Measurements from ENCODE around the gene NOTO. TPM values are rescaled to one million over a fixed set of nuclear protein-coding genes. Genes with fewer than 3 reads are reported as not detected.

The NOTO gene
- total and polyA plus RNA-seq, 2 donors from 2014 or later = not detected

GRCh38 chr2:73174941-73175662, 27.3 kb upstream of the NOTO start:
- peak overlapping the region in 2 of 3 donors; percentile 11 to 34 for H3K9ac ChIP-seq (ENCODE audit: low read length in 3 of 3)
- TF ChIP-seq CTCF (IDR thresholded peaks at IDR 0.05; ENCODE audit: borderline replicate concordance, extremely low read depth, insufficient read depth) = no peak
- H3K27ac ChIP-seq (ENCODE audit: low read depth in 2 of 2, low read length in 2 of 2) = no peak overlapping the region
- H3K36me3 ChIP-seq (ENCODE audit: control insufficient read depth in 2 of 3, insufficient read depth in 3 of 3, low read length in 3 of 3) = no peaks in the 10 kb centered on the region
- peaks cover 21% of the 10 kb centered on the region for H3K27me3 ChIP-seq (ENCODE audit: control insufficient read depth, insufficient read depth, low read length)
- intact Hi-C loops (cut with DNase I) = loop anchor here (5.0 kb wide), 1 partner anchor 278 kb away; no protein-coding TSS in a partner anchor
- H3K4me1 ChIP-seq (ENCODE audit: control insufficient read depth in 2 of 3, insufficient read depth in 2 of 3, low read depth in 1 of 3, low read length in 3 of 3) = peaks cover 0 to 14% (median 7%) of the 10 kb centered on the region in 3 donors
- H3K9me3 ChIP-seq (ENCODE audit: control insufficient read depth in 2 of 3, insufficient read depth in 1 of 3, low read length in 3 of 3) = no peaks in the 10 kb centered on the region
- peak overlapping the region in 1 of 3 donors; percentile 46 for H3K4me3 ChIP-seq (ENCODE audit: low read length in 3 of 3)
- FAIRE-seq (no peak), DNase-seq (peak in 1 of 5 donors; percentile 31)

DNA sequence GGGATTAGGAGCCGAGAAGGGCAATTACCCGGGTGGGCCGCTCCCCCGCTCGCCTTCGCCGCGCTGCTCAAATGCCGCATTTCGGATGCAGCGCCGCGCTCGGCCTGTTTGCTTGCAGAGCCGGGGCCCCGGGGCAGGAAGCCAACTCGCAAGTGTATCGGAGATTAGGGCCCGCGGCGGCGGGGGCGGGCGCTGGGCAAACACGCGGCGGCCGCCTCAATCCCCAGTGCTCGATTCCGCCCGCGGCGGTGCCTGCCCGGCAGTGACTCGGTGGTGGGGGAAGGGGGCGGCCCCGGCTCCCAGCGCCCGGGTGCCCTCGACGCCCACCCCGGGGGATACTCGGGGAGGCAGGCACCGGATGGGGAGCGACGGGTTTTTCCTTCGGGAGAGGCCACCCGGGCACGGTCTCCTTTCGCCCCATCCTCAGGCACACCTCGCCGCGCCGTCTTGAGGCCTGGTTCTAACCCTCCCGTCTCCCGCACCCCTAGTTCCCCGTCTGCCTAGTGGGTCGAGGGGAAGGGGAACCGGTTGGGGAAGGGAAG, 26.6 kb upstream of the NOTO start:
- H3K27ac ChIP-seq (ENCODE audit: low read depth in 2 of 2, low read length in 2 of 2) = peak overlapping the region in 1 of 2 donors; percentile 51
- intact Hi-C loops (cut with DNase I) = loop anchor here (5.0 kb wide), 1 partner anchor 278 kb away; no protein-coding TSS in a partner anchor
- DNase-seq = peak; percentile 75 to 94 (median 82)
- TF ChIP-seq CTCF (IDR thresholded peaks at IDR 0.05; ENCODE audit: borderline replicate concordance, extremely low read depth, insufficient read depth) = no peak
- FAIRE-seq = no peak
- H3K4me1 ChIP-seq (ENCODE audit: control insufficient read depth in 2 of 3, insufficient read depth in 2 of 3, low read depth in 1 of 3, low read length in 3 of 3) = peaks cover 0 to 14% (median 7%) of the 10 kb centered on the region in 3 donors
- peak overlapping the region in 2 of 3 donors; percentile 11 to 65 for H3K9ac ChIP-seq (ENCODE audit: low read length in 3 of 3)
- no peaks in the 10 kb centered on the region for H3K9me3 ChIP-seq (ENCODE audit: control insufficient read depth in 2 of 3, insufficient read depth in 1 of 3, low read length in 3 of 3)
- H3K27me3 ChIP-seq (ENCODE audit: control insufficient read depth, insufficient read depth, low read length) = peaks cover 21% of the 10 kb centered on the region
- H3K36me3 ChIP-seq (ENCODE audit: control insufficient read depth in 2 of 3, insufficient read depth in 3 of 3, low read length in 3 of 3) = no peaks in the 10 kb centered on the region
- H3K4me3 ChIP-seq (ENCODE audit: low read length in 3 of 3) = peak overlapping the region in 1 of 3 donors; percentile 46

GRCh38 chr2:73176205-73176880, 26.0 kb upstream of the NOTO start:
- FAIRE-seq (no peak), DNase-seq (peak; percentile 22 to 74 (median 35))
- Histone ChIP-seq H3K4me1 (ENCODE audit: control insufficient read depth in 2 of 3, insufficient read depth in 2 of 3, low read depth in 1 of 3, low read length in 3 of 3) (peaks cover 0 to 14% (median 7%) of the 10 kb centered on the region in 3 donors), H3K27me3 (ENCODE audit: control insufficient read depth, insufficient read depth, low read length) (peaks cover 21% of the 10 kb centered on the region), H3K27ac (ENCODE audit: low read depth in 2 of 2, low read length in 2 of 2) (peak overlapping the region; percentile 85 to 88), H3K9ac (ENCODE audit: low read length in 3 of 3) (peak overlapping the region in 2 of 3 donors; percentile 10 to 65), H3K4me3 (ENCODE audit: low read length in 3 of 3) (peak overlapping the region in 2 of 3 donors; percentile 16 to 73), H3K36me3 (ENCODE audit: control insufficient read depth in 2 of 3, insufficient read depth in 3 of 3, low read length in 3 of 3) (no peaks in the 10 kb centered on the region), H3K9me3 (ENCODE audit: control insufficient read depth in 2 of 3, insufficient read depth in 1 of 3, low read length in 3 of 3) (no peaks in the 10 kb centered on the region)
- no peak for TF ChIP-seq CTCF (IDR thresholded peaks at IDR 0.05; ENCODE audit: borderline replicate concordance, extremely low read depth, insufficient read depth)
- intact Hi-C loops (cut with DNase I) = loop anchor here (5.0 kb wide), 1 partner anchor 279 kb away; no protein-coding TSS in a partner anchor

All from kidney (tissue), 14 donors.